ENCODE results near the gene CCDC146.
"Not testable (repeated sequence)": the region's sequence is repeated elsewhere in the genome, so short reads cannot be mapped to it uniquely, and the experiment has no call there.

- TF ChIP-seq CTCF (IDR thresholded peaks at IDR 0.05; ENCODE audit: low read depth, low read length); EZH2phosphoT487 (IDR thresholded peaks at IDR 0.05; ENCODE audit: low read depth): not testable (repeated sequence)
Measured at GRCh38 chr7:77131781-77132180, 9.4 kb downstream of the CCDC146 start.

Data from OCI-LY3 (cell line).